Measurements from ENCODE around the gene LEO1. TPM values are rescaled to one million over a fixed set of nuclear protein-coding genes. Genes with fewer than 3 reads are reported as not detected.

Gene LEO1
- total and polyA plus RNA-seq, 4 experiments from 2014 or later = 12.6 to 28.0 (median 22.0) TPM

DNA sequence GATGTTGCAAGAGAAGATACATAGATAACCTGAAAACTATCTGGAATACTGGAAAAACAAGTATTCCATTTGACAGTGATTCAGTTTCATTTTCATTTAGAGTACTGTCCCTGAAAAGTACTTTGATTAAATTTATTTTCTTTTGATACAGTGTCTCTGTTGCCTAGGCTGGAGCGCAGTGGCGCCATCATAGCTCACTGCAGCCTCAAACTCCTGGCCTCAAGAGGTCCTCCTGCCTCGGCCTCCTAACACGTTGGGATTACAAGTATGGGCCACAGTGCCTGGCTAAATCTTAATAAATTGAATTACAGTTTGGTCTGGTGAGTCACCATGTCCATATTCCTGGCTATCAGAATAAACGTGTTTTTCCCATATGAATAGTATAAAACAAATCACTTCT lies 1.6 kb upstream of the LEO1 start:
- peaks cover 0 to 7% (median 2%) of the 10 kb centered on the region in 8 donors for H3K9me3 Mint-ChIP-seq
- H3K27me3 ChIP-seq (ENCODE audit: insufficient read depth, low read length) = no peaks in the 10 kb centered on the region
- peaks cover 0 to 10% of the 10 kb centered on the region in 2 donors for H3K36me3 Mint-ChIP-seq
- H3K36me3 ChIP-seq (ENCODE audit: insufficient read depth, low read length) = no peaks in the 10 kb centered on the region
- intact Hi-C loops (cut with micrococcal nuclease) = no loop called here
- H3K4me1 ChIP-seq (ENCODE audit: insufficient read depth, low read length) = peaks cover 18% of the 10 kb centered on the region
- no peak overlapping the region for H3K4me3 ChIP-seq (ENCODE audit: low read length in 2 of 2)
- CTCF ChIA-PET (ENCODE audit: partially characterized antibody) = interaction anchor here (2.0 to 3.4 kb wide), 2 partner anchors 47 to 105 kb away, joined by 7 to 31 read pairs; no protein-coding TSS in a partner anchor
- peaks cover 12 to 23% (median 19%) of the 10 kb centered on the region in 4 donors for H3K4me1 Mint-ChIP-seq
- POLR2A ChIA-PET (ENCODE audit: partially characterized antibody) = no interaction called here
- peak overlapping the region in 2 of 7 donors; percentile 7 to 42 for H3K27ac Mint-ChIP-seq
- H3K27ac ChIP-seq (ENCODE audit: low read depth, low read length) = no peak overlapping the region
- H3K27me3 Mint-ChIP-seq = peaks cover 0 to 1% of the 10 kb centered on the region in 2 donors
- H3K4me3 Mint-ChIP-seq = peak overlapping the region in 3 of 8 donors; percentile 17 to 46 (median 31)
- no peaks in the 10 kb centered on the region for H3K9me3 ChIP-seq (ENCODE audit: control insufficient read depth in 1 of 2, low read length in 2 of 2)
- DNase-seq = no peak

DNA sequence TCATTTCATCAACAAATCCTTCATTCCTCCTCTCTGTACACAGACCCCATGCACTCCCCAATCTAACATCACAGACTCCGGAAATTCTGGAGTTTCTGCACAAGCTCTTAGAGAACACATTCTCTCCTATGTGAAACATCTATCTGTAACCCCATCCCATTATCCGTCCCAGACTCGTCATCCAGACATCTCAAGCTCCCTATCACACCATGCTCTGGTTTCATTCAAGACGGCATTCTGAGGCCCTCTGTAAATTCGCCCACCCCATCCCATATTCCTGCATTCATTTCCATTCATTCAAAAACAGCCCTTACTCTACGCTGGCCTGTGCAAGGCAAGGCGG lies 575 bp downstream of the LEO1 start:
- Mint-ChIP-seq H3K4me3 (peak overlapping the region; percentile 95 to 100 (median 98)), H3K27me3 (peaks cover 0 to 1% of the 10 kb centered on the region in 2 donors), H3K9me3 (peaks cover 0 to 22% (median 14%) of the 10 kb centered on the region in 8 donors), H3K27ac (peak overlapping the region; percentile 94 to 99 (median 97)), H3K4me1 (peaks cover 19 to 27% (median 23%) of the 10 kb centered on the region in 4 donors), H3K36me3 (peaks cover 15 to 21% of the 10 kb centered on the region in 2 donors)
- no peak for DNase-seq
- no peaks in the 10 kb centered on the region for H3K9me3 ChIP-seq (ENCODE audit: control insufficient read depth in 1 of 2, low read length in 2 of 2)
- H3K4me1 ChIP-seq (ENCODE audit: insufficient read depth, low read length) = peaks cover 18% of the 10 kb centered on the region
- peak overlapping the region; percentile 93 to 96 for H3K4me3 ChIP-seq (ENCODE audit: low read length in 2 of 2)
- no peaks in the 10 kb centered on the region for H3K36me3 ChIP-seq (ENCODE audit: insufficient read depth, low read length)
- intact Hi-C loops (cut with micrococcal nuclease) = loop anchor here (1.0 kb wide), 4 partner anchors 11 to 208 kb away; partner anchors contain the start of gene MAPK6
- peak overlapping the region; percentile 77 for H3K27ac ChIP-seq (ENCODE audit: low read depth, low read length)
- ChIA-PET CTCF (ENCODE audit: partially characterized antibody) (interaction anchor here (0.8 to 3.4 kb wide), 11 partner anchors 10 to 256 kb away, joined by 3 to 31 read pairs (median 5); no protein-coding TSS in a partner anchor), POLR2A (ENCODE audit: partially characterized antibody) (interaction anchor here (0.5 to 3.1 kb wide), 20 partner anchors 10 to 834 kb away, joined by 3 to 35 read pairs (median 3); partner anchors contain the start of genes LYSMD2 and MAPK6)
- no peaks in the 10 kb centered on the region for H3K27me3 ChIP-seq (ENCODE audit: insufficient read depth, low read length)

DNA sequence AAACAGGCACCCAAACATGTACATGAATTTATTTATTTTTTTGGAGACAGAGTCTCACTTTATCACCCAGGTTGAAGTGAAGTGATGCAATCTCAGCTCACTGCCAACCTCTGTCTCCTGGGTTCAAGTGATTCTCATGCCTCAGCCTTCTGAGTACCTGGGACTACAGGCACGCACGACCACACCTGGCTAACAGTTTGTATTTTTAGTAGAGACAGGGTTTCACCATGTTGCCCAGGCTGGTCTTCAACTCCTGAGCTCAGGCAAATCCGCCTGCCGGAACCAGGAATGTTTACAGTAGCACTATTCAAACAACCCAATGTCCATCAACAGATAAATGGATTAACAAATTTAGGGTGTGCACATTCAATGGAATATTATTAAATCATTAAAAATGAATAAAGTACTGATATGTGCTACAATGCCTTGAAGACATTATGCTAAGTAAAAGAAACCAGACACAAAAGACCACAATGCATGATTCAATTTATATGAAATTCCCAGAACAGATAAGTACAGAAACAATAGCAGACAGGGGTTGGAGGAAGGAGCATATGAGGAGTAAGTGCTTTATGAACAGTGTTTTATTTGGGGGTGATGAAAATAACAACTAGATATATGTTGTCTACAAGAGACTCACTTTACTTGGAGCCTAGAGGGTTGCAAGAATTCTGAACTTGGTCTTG lies 1.3 kb downstream of the LEO1 start:
- peak overlapping the region; percentile 95 to 100 (median 98) for H3K4me3 Mint-ChIP-seq

DNA sequence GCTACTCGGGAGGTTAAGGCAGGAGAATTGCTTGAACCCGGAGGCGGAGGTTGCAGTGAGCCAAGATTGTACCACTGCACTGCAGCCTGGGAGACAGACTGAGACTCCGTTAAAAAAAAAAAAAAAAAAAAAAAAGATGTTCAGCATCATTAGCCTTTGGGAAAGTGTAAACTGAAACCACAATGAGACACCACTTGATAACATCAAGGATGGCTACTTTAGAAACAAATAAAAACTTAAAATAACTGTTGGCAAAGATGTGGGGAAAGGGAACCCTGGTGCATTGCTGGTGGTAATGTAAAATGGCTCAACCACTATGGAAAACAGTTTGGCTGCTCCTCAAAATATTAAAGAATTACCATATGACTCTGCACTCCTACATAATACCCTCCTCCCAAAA lies 1.9 kb downstream of the LEO1 start:
- CTCF ChIA-PET (ENCODE audit: partially characterized antibody) = interaction anchor here (1.6 to 2.1 kb wide), 2 partner anchors 11 to 239 kb away, joined by 6 read pairs; no protein-coding TSS in a partner anchor
- H3K36me3 Mint-ChIP-seq = peaks cover 24 to 34% of the 10 kb centered on the region in 2 donors

More for the DNA sequence above, 1.3 kb downstream of the LEO1 start:
- ChIA-PET CTCF (ENCODE audit: partially characterized antibody) (interaction anchor here (0.9 to 3.4 kb wide), 6 partner anchors 11 to 238 kb away, joined by 3 to 31 read pairs (median 6); no protein-coding TSS in a partner anchor), POLR2A (ENCODE audit: partially characterized antibody) (interaction anchor here (0.5 to 3.1 kb wide), 10 partner anchors 8 to 835 kb away, joined by 3 to 35 read pairs (median 5); partner anchors contain the start of gene MAPK6)
- H3K27me3 Mint-ChIP-seq = peaks cover 0 to 1% of the 10 kb centered on the region in 2 donors
- peaks cover 22 to 29% of the 10 kb centered on the region in 2 donors for H3K36me3 Mint-ChIP-seq
- peak overlapping the region in 6 of 7 donors; percentile 94 to 99 (median 97) for H3K27ac Mint-ChIP-seq
- peaks cover 25 to 34% (median 31%) of the 10 kb centered on the region in 4 donors for H3K4me1 Mint-ChIP-seq
- Histone ChIP-seq H3K4me3 (ENCODE audit: low read length in 2 of 2) (peak overlapping the region; percentile 93 to 96), H3K36me3 (ENCODE audit: insufficient read depth, low read length) (no peaks in the 10 kb centered on the region), H3K4me1 (ENCODE audit: insufficient read depth, low read length) (peaks cover 18% of the 10 kb centered on the region), H3K27me3 (ENCODE audit: insufficient read depth, low read length) (no peaks in the 10 kb centered on the region), H3K27ac (ENCODE audit: low read depth, low read length) (peak overlapping the region; percentile 77), H3K9me3 (ENCODE audit: control insufficient read depth in 1 of 2, low read length in 2 of 2) (no peaks in the 10 kb centered on the region)
- intact Hi-C loops (cut with micrococcal nuclease) = no loop called here
- DNase-seq = no peak
- H3K9me3 Mint-ChIP-seq = peaks cover 0 to 23% (median 14%) of the 10 kb centered on the region in 8 donors

DNA sequence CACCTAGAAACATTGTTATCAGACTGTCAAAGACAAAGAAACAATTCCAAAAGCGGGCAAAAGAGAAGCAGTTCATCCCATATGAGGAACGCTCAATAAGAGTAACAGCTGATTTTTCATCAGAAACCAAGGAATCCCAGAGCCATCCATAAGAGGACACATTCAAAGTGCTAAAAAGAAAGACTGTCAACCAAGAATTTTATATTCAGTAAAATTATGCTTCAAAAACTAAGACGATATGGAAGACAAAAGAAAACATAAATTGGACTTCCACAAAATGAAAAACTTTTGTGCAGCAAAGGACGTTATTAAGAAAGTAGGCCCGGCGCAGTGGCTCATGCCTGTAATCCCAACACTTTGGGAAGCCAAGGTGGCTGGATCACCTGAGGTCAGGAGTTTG lies 4.0 kb downstream of the LEO1 start:
- peaks cover 0 to 1% of the 10 kb centered on the region in 2 donors for H3K27me3 Mint-ChIP-seq
- H3K9me3 Mint-ChIP-seq = peaks cover 0 to 23% (median 14%) of the 10 kb centered on the region in 8 donors
- peak overlapping the region in 1 of 7 donors; percentile 36 for H3K27ac Mint-ChIP-seq
- ChIA-PET CTCF (ENCODE audit: partially characterized antibody) (interaction anchor here (1.0 to 1.9 kb wide), 2 partner anchors 111 to 289 kb away, joined by 3 to 4 read pairs; no protein-coding TSS in a partner anchor), POLR2A (ENCODE audit: partially characterized antibody) (no interaction called here)
- DNase-seq = no peak
- peaks cover 30 to 42% of the 10 kb centered on the region in 2 donors for H3K36me3 Mint-ChIP-seq
- peak overlapping the region in 2 of 8 donors; percentile 6 to 34 for H3K4me3 Mint-ChIP-seq
- intact Hi-C loops (cut with micrococcal nuclease) = no loop called here
- Histone ChIP-seq H3K36me3 (ENCODE audit: insufficient read depth, low read length) (no peaks in the 10 kb centered on the region), H3K4me3 (ENCODE audit: low read length in 2 of 2) (no peak overlapping the region), H3K9me3 (ENCODE audit: control insufficient read depth in 1 of 2, low read length in 2 of 2) (no peaks in the 10 kb centered on the region), H3K27me3 (ENCODE audit: insufficient read depth, low read length) (no peaks in the 10 kb centered on the region), H3K4me1 (ENCODE audit: insufficient read depth, low read length) (peaks cover 18% of the 10 kb centered on the region), H3K27ac (ENCODE audit: low read depth, low read length) (no peak overlapping the region)
- H3K4me1 Mint-ChIP-seq = peaks cover 30 to 51% (median 37%) of the 10 kb centered on the region in 4 donors

More for the DNA sequence above, 1.9 kb downstream of the LEO1 start:
- H3K4me1 Mint-ChIP-seq = peaks cover 29 to 38% (median 33%) of the 10 kb centered on the region in 4 donors
- peaks cover 18% of the 10 kb centered on the region for H3K4me1 ChIP-seq (ENCODE audit: insufficient read depth, low read length)
- H3K27me3 ChIP-seq (ENCODE audit: insufficient read depth, low read length) = no peaks in the 10 kb centered on the region
- no peak overlapping the region for H3K4me3 ChIP-seq (ENCODE audit: low read length in 2 of 2)
- H3K27ac Mint-ChIP-seq = peak overlapping the region in 4 of 7 donors; percentile 37 to 94 (median 74)
- H3K27me3 Mint-ChIP-seq = peaks cover 0 to 1% of the 10 kb centered on the region in 2 donors
- intact Hi-C loops (cut with micrococcal nuclease) = no loop called here
- no peaks in the 10 kb centered on the region for H3K9me3 ChIP-seq (ENCODE audit: control insufficient read depth in 1 of 2, low read length in 2 of 2)
- DNase-seq = no peak
- POLR2A ChIA-PET (ENCODE audit: partially characterized antibody) = interaction anchor here (3.1 kb wide), 1 partner anchor 210 kb away, joined by 27 read pairs; no protein-coding TSS in a partner anchor
- H3K36me3 ChIP-seq (ENCODE audit: insufficient read depth, low read length) = no peaks in the 10 kb centered on the region
- H3K4me3 Mint-ChIP-seq = peak overlapping the region in 7 of 8 donors; percentile 13 to 98 (median 46)
- H3K9me3 Mint-ChIP-seq = peaks cover 0 to 23% (median 14%) of the 10 kb centered on the region in 8 donors
- H3K27ac ChIP-seq (ENCODE audit: low read depth, low read length) = no peak overlapping the region

DNA sequence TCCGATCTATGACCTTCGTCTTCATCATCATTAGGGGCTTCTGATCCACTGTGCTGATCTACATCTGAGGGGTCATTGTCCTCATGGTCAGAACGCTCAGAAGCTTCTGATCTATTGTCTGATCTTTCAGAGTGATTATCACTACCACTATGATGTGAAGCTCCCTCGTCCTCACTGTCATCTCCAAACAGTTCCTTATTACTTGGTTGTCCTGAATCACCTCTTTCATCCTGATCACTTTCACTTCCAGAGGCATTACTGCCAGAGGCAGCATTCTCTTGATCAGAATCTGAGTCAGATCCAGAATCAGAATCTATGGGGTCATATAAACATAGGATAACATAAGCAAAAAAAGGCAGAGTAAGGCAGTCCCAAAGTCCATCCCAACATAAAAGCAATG lies 5.4 kb downstream of the LEO1 start:
- Histone ChIP-seq H3K27ac (ENCODE audit: low read depth, low read length) (no peak overlapping the region), H3K9me3 (ENCODE audit: control insufficient read depth in 1 of 2, low read length in 2 of 2) (no peaks in the 10 kb centered on the region), H3K36me3 (ENCODE audit: insufficient read depth, low read length) (no peaks in the 10 kb centered on the region), H3K4me1 (ENCODE audit: insufficient read depth, low read length) (peaks cover 18% of the 10 kb centered on the region), H3K27me3 (ENCODE audit: insufficient read depth, low read length) (no peaks in the 10 kb centered on the region), H3K4me3 (ENCODE audit: low read length in 2 of 2) (no peak overlapping the region)
- Mint-ChIP-seq H3K4me1 (peaks cover 26 to 48% (median 32%) of the 10 kb centered on the region in 4 donors), H3K9me3 (peaks cover 0 to 20% (median 12%) of the 10 kb centered on the region in 8 donors), H3K36me3 (peaks cover 40 to 43% of the 10 kb centered on the region in 2 donors), H3K27me3 (no peaks in the 10 kb centered on the region), H3K4me3 (no peak overlapping the region), H3K27ac (peak overlapping the region in 1 of 7 donors; percentile 43)
- ChIA-PET CTCF (ENCODE audit: partially characterized antibody) (interaction anchor here (1.2 kb wide), 1 partner anchor 40 kb away, joined by 3 read pairs; no protein-coding TSS in a partner anchor), POLR2A (ENCODE audit: partially characterized antibody) (no interaction called here)
- DNase-seq = no peak
- intact Hi-C loops (cut with micrococcal nuclease) = no loop called here
